Pancreas (tissue), 10 donors: ENCODE results near the gene LFNG. TPM values are rescaled to one million over a fixed set of nuclear protein-coding genes. Genes with fewer than 3 reads are reported as not detected.
A peak's percentile ranks its signal among the peaks of the same experiment; 100 is the strongest.

Experiments used
- ATAC-seq, 4 donors: fragments of 200-7000 bp; cut with Tn5 transposase; one replicate each; pipeline versions ENCODE4 v1.8.0 to v1.9.1; 2020; ENCODE audit warnings: mild to moderate bottlenecking in 4 of 4, moderate library complexity in 4 of 4
- DNase-seq, 6 donors: peaks; one replicate each; pipeline ENCODE4 v3.0.0-alpha.2; 2020
- FAIRE-seq: peaks from 2 replicates; lab custom pipeline; 2012; peaks lifted over from hg19 to GRCh38; lab: Jason Lieb, UNC
- H3K27ac ChIP-seq, 4 donors: fragments of 200-600 bp; sonication (generic); 1 replicate in 3 of 4; 2 replicates in 1 of 4; pipeline versions ENCODE4 v1.5.0 to v1.8.0; 2020
- H3K27me3 ChIP-seq, 4 donors: fragments of 200-600 bp; one replicate each; pipeline ENCODE4 v1.8.0; 2021
- H3K36me3 ChIP-seq, 3 donors: fragments of 200-600 bp; sonication (generic) in 1 of 3; one replicate each; pipeline versions ENCODE4 v1.5.0 to v1.8.0; 2020 to 2021
- H3K4me1 ChIP-seq, 3 donors: fragments of 200-600 bp; one replicate each; pipeline ENCODE4 v1.8.0; 2021
- H3K4me3 ChIP-seq, 4 donors: fragments of 200-600 bp; sonication (generic) in 2 of 4; one replicate each; pipeline versions ENCODE4 v1.5.0 to v1.8.0; 2020 to 2021
- H3K9me3 ChIP-seq, 4 donors: fragments of 200-600 bp; one replicate each; pipeline ENCODE4 v1.8.0; 2021
- WGBS, 2 donors: extraction: QIAGEN DNeasy Blood & Tissue Kit; methylation state at CpG; one replicate each; pipeline ENCODE4 v1.1.7; 2013; 5-methylcytosine and 5-hydroxymethylcytosine counted together
- intact Hi-C, 3 donors: fragments of 100-400 bp; cut with DNase I; formaldehyde crosslinking; loops; one replicate each; pipeline versions ENCODE4 v1.11.1 to v1.14.2; 2022
- polyA plus RNA-seq, 2 donors: library from polyadenylated mRNA; stranded (reverse); fragments of 200-250 nt; gene quantifications; one replicate each; pipeline ENCODE4 v1.2.3, GENCODE V29; 2013
- total RNA-seq, 6 donors: library from RNA; stranded (reverse); fragmentation: NEBNext Ultra II Directional in 4 of 6; extraction: Animal tissue kit (Norgen Biotek cat#: 25700) in 4 of 6; gene quantifications; one replicate each; pipeline versions ENCODE4 v1.2.1 to v1.2.4, GENCODE V29; 2021 to 2023
- TF ChIP-seq, protein P1 (sequence below), 4 donors: fragments of 200-600 bp; sonication (generic) in 3 of 4; IDR thresholded peaks; one replicate each; pipeline versions ENCODE4 v1.5.0 to v1.8.0; 2021; ENCODE audit warnings: antibody characterized with exemption in 4 of 4
- donor health status: healthy with polysubstance abuse.
- donor health status: DM: no; HTN: no; CAD: no; lungs with moderate emphysema.
- donor health status: DM: no; HTN: no; CAD: no.
- donor health status: control.
- donor health status: control.
- donor health status: Bipolar disorder and iron deficiency.
- donor health status: DM: yes; HTN: yes; CAD: no.
- donor health status: DM: no; HTN: no; CAD: no.
- donor health status: DM: no; HTN: no; CAD: no.
- donor health status: DM: yes; HTN: yes; CAD: no.

The LFNG gene
- total and polyA plus RNA-seq, 8 donors: 28.2 to 66.8 (median 41.1) TPM

DNA sequence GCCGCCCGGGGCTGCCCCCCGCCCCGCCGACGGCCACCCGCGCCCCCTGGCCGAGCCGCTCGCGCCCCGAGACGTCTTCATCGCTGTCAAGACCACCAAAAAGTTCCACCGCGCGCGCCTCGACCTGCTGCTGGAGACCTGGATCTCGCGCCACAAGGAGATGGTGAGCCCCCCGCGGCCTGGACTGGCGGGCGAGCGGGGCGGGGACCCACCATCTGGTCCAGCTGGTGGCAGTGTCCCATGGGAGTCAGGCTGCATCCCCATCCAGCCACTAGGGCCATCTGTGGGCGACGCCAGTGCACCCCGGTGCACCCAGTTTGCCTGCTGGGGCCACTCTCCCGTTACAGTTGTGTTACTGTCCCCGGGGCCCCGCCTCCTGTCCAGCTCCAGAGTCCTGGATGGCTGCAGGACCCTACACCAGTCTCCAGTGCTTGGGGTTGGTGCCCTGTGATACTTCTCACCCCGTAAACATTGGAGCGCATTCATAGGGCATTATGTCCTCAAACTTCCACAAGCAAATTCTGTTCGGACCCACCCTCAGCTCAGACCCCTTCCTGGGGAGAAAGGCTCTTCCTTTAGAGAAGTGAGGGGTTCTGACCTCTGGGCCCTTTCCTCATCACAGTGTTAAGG, 672 bp downstream of the LFNG start:
- DNase-seq (peak in 4 of 6 donors; percentile 44 to 71 (median 61)), ATAC-seq (no peak), FAIRE-seq (no peak)
- TF ChIP-seq, protein P1, sequence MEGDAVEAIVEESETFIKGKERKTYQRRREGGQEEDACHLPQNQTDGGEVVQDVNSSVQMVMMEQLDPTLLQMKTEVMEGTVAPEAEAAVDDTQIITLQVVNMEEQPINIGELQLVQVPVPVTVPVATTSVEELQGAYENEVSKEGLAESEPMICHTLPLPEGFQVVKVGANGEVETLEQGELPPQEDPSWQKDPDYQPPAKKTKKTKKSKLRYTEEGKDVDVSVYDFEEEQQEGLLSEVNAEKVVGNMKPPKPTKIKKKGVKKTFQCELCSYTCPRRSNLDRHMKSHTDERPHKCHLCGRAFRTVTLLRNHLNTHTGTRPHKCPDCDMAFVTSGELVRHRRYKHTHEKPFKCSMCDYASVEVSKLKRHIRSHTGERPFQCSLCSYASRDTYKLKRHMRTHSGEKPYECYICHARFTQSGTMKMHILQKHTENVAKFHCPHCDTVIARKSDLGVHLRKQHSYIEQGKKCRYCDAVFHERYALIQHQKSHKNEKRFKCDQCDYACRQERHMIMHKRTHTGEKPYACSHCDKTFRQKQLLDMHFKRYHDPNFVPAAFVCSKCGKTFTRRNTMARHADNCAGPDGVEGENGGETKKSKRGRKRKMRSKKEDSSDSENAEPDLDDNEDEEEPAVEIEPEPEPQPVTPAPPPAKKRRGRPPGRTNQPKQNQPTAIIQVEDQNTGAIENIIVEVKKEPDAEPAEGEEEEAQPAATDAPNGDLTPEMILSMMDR (IDR thresholded peaks at IDR 0.05): no peak
- peak overlapping the region in 3 of 4 donors; percentile 13 to 33 (median 33) for H3K27ac ChIP-seq
- H3K4me1 ChIP-seq: peaks cover 9 to 36% (median 22%) of the 10 kb centered on the region in 3 donors
- H3K36me3 ChIP-seq: no peaks in the 10 kb centered on the region
- H3K4me3 ChIP-seq: peak overlapping the region; percentile 57 to 80 (median 76)
- 1 to 2% methylated on average over 15 to 37 of the region's 37 CpGs for WGBS, 2 donors
- intact Hi-C loops: no loop called here
- H3K27me3 ChIP-seq: no peaks in the 10 kb centered on the region
- no peaks in the 10 kb centered on the region for H3K9me3 ChIP-seq

- Histone ChIP-seq H3K4me1 (peaks cover 15 to 42% (median 28%) of the 10 kb centered on the region in 3 donors), H3K36me3 (peaks cover 0 to 2% (median 0%) of the 10 kb centered on the region in 3 donors), H3K27me3 (no peaks in the 10 kb centered on the region), H3K4me3 (peak overlapping the region; percentile 57 to 80 (median 76)), H3K27ac (peak overlapping the region; percentile 13 to 86 (median 33)), H3K9me3 (no peaks in the 10 kb centered on the region)
- intact Hi-C loops: no loop called here
- FAIRE-seq (no peak), DNase-seq (peak in 3 of 6 donors; percentile 42 to 57 (median 53)), ATAC-seq (no peak)
- 8% methylated on average over 8 to 12 of the region's 12 CpGs for WGBS, 2 donors
- TF ChIP-seq, protein P1 (IDR thresholded peaks at IDR 0.05): no peak
These were observed 1.3 kb downstream of the LFNG start for GRCh38 chr7:2520761-2521290.

DNA sequence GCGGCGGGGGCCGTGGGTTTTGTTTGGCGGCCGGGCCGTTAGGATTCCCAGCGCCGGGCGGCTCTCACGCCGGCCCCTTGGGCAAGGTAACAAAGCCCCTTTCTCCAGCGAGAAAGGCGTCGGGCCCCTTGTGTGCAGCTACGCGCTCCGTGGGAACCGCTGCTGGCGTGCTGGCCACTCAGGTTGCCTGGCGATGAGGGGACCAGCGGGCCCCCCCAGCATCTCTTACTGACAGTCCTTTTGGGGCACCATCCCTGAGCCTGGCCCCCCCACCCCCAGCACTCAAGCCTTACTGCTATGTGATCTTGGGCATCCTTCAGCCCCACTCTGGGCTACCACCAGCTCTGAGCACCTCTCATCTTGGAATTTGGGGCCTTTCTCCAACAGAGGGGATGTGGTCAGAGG, 1.8 kb downstream of the LFNG start:
- ATAC-seq: no peak
- H3K27me3 ChIP-seq: no peaks in the 10 kb centered on the region
- TF ChIP-seq, protein P1 (IDR thresholded peaks at IDR 0.05): no peak
- H3K9me3 ChIP-seq: no peaks in the 10 kb centered on the region
- FAIRE-seq: no peak
- H3K4me1 ChIP-seq: peaks cover 16 to 47% (median 33%) of the 10 kb centered on the region in 3 donors
- intact Hi-C loops: no loop called here
- H3K36me3 ChIP-seq: peaks cover 0 to 5% (median 0%) of the 10 kb centered on the region in 3 donors
- no peak for DNase-seq
- H3K27ac ChIP-seq: peak overlapping the region in 2 of 4 donors; percentile 33 to 86
- WGBS, 2 donors: 2 to 9% methylated on average over 10 to 21 of the region's 21 CpGs
- peak overlapping the region; percentile 57 to 80 (median 76) for H3K4me3 ChIP-seq

DNA sequence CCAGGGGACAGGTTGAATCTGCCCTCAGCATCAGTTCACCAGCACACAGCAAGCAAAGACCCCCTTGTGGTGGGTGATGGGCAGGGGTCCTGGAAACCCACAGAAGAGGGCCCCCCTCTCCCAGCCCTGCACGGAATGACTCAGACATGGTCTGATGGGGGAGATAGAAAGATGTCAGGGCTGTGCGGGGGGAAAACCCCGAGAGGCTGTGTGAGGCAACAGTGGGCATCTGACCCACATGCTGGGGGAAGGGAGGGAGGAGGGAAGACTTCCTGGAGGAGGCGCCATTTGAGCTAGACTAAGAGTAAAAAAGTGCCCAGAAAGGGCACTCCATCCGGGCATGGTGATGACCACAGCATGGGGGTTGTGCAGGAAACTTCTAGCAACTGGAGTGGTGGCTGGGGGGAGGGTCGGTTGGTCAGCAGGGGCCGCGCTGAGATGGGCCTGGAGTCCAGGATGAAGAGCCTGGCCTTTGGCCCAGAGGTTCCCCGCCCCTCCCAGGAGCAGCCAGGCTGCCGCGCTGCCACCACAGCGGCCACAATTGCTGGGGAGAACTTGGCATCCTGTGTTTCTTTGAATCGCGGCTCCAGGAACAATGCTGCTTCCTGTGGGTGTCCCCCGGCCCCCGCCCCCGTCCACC, 2.5 kb downstream of the LFNG start:
- H3K36me3 ChIP-seq: peaks cover 0 to 9% (median 0%) of the 10 kb centered on the region in 3 donors
- FAIRE-seq (no peak), ATAC-seq (no peak), DNase-seq (peak in 4 of 6 donors; percentile 43 to 69 (median 54))
- WGBS, 2 donors: 13% methylated on average over 13 to 17 of the region's 17 CpGs
- no peaks in the 10 kb centered on the region for H3K27me3 ChIP-seq
- peak overlapping the region; percentile 84 to 94 (median 87) for H3K27ac ChIP-seq
- TF ChIP-seq, protein P1 (IDR thresholded peaks at IDR 0.05): no peak
- intact Hi-C loops: no loop called here
- H3K9me3 ChIP-seq: no peaks in the 10 kb centered on the region
- peaks cover 19 to 55% (median 41%) of the 10 kb centered on the region in 3 donors for H3K4me1 ChIP-seq
- peak overlapping the region; percentile 57 to 80 (median 76) for H3K4me3 ChIP-seq
